Endometrial microvascular endothelial cells (primary cell): ENCODE measurements around the gene URGCP. TPM values are rescaled to one million over a fixed set of nuclear protein-coding genes. Genes with fewer than 3 reads are reported as not detected.

Source experiments
- in situ Hi-C: cut with HindIII; loops from 2 replicates; pipeline ENCODE4 v1.10.0; 2017; ENCODE audit warnings: low sequenced_read_pairs, low pct_unique_long_range_greater_than_20kb; ENCODE audit errors: inconsistent ontology term
- total RNA-seq: library from RNA; depleted of rRNA; stranded (reverse); fragments of >200 nt; gene quantifications from one replicate; pipeline ENCODE4 v1.2.3, GENCODE V29; 2015; ENCODE audit errors: inconsistent ontology term

Gene URGCP, protein sequence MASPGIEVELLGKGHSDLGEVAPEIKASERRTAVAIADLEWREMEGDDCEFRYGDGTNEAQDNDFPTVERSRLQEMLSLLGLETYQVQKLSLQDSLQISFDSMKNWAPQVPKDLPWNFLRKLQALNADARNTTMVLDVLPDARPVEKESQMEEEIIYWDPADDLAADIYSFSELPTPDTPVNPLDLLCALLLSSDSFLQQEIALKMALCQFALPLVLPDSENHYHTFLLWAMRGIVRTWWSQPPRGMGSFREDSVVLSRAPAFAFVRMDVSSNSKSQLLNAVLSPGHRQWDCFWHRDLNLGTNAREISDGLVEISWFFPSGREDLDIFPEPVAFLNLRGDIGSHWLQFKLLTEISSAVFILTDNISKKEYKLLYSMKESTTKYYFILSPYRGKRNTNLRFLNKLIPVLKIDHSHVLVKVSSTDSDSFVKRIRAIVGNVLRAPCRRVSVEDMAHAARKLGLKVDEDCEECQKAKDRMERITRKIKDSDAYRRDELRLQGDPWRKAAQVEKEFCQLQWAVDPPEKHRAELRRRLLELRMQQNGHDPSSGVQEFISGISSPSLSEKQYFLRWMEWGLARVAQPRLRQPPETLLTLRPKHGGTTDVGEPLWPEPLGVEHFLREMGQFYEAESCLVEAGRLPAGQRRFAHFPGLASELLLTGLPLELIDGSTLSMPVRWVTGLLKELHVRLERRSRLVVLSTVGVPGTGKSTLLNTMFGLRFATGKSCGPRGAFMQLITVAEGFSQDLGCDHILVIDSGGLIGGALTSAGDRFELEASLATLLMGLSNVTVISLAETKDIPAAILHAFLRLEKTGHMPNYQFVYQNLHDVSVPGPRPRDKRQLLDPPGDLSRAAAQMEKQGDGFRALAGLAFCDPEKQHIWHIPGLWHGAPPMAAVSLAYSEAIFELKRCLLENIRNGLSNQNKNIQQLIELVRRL
- total RNA-seq = 20.0 TPM

DNA sequence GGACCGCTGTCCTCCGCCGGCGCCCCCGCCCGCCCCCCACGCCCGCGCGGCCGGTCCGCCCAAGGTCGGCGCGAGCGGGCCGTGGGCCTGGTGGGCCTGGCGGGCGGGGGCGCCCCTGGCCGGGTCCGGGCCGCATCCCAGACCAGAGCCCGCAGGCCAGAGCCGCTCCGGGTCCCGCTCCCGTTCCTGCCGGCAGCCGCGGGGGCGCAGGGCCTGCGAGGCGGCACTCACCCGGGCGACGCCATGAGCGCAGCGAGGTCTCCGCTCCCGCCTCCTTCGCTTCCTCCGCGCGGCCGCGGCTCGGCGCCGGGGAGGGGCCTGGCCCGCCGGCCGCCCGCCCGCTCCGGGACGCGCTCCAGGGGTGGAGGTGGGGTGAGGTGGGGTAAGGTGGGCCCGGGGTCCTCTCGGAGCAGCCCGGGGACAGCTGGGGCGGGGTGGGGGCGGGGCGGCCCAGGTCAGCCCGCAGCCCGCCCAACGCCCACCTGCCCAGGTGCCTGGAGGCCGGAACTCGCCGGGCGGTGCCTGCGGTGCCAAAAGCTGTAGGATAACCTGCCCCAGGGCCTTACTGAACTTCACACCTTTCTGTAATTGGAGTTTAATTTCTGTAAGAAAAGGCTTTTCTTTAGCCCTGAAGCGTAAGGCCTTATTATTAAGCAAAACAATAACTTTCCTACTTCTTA, at the start of gene URGCP:
Gene URGCP, minus strand, starts transcription at position 266 of the 680 bp plus-strand sequence. Its CDS starts 21 bp downstream, at position 245.
- in situ Hi-C loops = no loop called here

DNA sequence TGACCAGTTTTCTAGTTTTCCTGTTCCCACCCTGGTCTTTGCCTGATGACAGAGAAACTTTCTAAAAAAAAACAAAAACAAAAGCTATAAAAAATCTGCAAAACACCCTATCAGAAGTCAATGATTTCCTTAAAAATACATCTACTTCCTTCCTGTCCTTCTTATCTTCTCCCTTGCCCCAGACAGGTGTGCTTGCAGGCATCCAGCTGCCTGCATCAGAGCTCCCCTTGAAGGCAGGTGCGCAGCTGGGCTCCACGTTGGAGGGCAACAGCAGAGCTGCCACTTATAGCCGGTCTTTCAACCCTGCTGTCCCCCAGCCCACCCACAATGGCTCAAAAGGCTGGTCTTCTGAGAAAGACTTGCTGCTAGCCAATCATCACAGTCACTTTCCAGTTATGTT, 49.6 kb upstream of the URGCP start:
- in situ Hi-C loops = no loop called here

DNA sequence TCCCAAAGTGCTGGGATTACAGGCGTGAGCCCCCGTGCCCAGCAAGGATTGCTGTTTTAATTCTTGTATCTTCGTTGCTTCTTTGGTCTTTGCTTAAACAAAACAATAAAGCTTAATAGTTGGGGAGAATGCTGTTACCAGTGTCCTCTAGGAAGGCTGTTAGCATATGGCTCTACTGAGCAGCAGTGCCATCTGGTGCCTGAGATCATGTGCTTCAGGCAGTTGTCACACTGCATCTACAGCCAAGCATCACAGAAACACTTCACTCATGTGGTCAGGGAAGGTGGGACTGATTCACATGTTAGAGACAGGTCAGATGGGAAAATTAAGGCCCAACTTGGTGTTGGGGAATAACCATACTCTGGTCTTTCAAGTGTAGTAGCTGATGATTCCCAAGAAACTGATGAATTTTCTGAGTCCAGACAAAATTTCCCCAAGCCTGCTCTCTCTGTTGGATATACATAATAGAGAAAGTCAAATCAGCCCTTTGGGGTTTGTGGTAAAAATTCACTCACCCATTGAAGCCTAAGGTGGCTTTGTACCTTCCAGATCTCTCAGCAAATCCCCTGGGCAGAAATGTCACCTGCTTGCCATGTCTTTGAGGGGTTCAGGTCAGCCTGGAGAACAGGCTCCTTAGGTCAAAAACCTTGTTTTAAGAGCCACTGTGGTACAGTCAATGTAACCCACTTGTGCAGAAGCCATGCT, 48.3 kb upstream of the URGCP start:
- in situ Hi-C loops = no loop called here

DNA sequence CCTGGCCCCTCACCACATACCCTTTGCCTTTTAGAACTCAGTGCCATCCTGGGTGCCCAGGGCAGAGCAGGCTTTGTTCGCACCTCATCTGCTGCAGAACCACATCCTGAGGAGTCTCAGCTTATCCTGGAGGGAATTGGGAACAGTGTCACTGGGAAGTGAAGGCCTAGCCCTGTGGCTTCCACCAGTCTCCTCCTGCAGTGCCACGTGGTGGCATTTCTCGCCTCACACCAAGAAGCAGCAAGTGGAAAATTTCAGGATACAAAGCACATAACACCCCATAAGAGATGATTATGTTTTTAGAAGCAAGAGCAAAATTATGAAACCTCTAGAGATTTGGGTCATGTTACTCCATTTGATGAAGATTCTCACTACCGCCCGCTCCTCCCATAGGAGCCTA, 46.7 kb upstream of the URGCP start:
- in situ Hi-C loops = no loop called here

DNA sequence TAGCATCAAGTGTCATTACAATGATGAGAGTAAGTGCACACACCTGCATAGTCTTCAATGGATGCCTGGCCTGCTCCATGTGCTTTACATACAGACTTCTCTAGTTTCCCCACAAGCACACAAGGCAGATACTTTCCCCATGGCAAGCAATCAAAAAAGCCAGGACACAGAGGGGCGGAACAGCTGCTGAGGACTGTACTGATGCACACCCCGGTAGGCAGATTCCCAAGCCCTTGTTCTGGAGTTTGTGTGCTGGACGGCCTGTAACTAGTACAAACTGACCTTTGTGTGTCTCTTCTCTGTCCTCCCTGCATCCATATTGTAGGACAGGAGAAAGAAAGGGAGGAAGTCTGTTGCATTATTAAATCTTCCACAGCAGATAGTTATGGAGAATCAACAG, 45.6 kb upstream of the URGCP start:
- in situ Hi-C loops = no loop called here

DNA sequence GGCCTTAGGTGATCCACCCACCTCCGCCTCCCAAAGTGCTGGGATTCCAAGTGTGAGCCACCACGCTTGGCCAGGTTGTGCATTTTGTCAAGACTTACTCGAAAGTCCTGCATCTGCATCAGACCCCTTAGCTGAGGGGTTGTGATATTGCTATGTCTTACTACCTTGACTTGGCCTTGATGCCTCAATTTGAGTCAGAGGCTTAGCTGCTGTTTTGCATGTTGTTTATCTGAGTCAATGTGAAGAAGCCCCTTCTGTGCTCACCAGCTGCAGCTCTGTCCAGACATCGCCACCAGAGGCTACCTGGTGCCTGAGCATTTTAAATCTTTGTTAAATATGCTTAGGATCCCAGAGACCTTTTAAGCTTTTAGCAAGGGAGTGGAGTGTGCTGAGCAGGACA, 37.9 kb upstream of the URGCP start:
- in situ Hi-C loops = no loop called here

DNA sequence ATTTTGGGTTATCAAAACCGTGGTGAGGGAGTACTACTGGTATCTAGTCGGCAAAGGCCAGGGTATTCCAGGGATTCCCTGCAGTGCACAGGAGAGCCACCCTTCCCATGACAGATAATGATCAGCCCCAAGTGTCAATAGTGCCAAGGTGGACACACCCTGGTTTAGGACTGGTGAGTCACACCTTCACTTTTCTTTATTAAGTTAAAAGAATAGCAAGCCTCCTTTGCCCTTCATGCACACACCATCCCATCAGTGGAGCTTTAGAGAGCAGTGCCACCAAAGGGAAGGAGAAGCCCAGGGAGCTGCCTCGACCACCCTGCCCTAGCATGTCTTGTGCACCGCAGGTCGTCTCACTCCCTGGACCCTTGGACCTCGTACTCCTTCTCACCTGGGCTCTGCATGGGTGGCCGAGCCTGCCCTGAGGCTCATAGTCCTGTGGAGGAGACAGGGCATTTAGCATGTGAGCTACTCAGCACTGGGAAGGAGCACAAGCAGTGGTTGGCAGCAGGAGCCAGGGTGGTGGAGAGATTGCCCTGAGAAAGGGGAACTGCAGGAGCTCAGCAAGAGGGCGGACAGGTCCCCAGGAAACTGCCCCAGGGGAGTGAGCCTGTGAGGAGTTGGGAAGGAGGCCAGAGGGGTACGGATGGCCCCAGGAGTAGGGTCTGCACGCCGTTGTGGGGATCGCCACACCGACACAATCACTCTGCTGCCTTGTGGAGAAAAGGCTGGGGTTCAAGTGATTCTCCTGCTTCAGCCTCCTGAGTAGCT, 37.2 kb upstream of the URGCP start:
- in situ Hi-C loops = no loop called here

DNA sequence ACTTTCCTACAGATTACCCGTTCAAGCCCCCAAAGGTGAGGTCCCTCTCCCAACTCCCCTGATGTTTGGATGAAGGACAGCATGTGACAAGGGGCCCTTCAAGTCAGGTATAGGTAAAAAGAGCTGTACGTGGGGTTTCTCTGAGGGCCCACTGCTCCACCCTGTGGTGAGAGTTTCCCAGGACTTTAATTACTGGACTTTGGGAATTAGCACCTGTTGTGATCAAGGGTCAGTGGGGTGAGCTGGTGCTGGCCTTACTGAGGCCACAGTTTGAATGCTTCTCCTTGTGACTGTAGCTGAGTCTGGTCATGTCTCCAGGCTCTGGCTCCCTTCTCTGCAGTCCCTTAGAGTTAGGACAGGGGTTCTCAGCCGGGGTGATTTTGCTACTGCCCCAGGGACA, 36.6 kb upstream of the URGCP start:
- in situ Hi-C loops = no loop called here

DNA sequence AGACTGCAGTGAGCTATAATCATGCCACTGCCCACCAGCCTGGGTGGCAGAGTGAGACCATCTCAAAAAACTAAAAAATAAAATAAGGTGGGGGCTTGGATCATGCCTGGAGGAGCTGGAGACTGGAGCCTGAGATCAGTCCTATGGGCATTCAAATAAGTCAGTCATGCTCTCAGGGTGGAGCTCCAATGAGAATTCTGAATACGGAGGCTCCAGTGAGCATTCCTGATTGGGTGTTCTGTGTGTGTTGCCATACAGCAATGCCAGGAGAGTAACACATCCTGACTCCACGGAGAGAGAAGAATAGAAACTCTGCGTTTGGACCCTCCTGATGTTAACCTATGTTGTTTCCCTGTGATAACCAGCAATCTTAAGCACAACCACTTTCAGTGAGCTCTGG, 35.9 kb upstream of the URGCP start:
- in situ Hi-C loops = no loop called here

DNA sequence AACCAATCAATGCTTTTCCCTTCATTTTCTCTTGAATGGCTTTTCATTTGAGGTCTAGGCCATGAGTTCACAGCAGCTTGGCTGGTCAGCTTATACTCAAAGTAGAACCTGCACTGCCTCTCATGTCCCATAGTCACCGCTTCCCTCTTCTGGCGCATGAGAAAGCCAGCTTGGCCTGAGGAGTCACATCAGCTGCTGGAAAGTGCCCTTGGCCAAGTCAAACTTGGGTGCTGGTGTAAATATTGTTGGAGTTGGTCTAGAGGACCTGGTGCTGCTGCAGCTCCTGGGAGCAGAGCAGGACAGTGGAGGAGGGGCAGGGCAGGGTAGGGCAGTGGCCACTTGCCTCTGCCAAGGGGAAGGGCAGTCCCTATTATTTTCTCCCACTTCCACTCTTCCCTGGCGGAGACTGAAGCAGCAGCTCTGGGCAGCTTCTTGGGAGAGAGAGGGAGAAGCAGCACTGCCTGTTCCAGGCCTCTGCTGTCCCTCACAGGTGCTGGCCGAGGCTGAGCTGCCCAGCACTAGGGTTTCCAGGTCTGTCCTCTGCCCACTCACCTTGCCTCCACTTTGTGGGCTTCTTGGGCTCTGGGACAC, 32.6 kb upstream of the URGCP start:
- in situ Hi-C loops = no loop called here

DNA sequence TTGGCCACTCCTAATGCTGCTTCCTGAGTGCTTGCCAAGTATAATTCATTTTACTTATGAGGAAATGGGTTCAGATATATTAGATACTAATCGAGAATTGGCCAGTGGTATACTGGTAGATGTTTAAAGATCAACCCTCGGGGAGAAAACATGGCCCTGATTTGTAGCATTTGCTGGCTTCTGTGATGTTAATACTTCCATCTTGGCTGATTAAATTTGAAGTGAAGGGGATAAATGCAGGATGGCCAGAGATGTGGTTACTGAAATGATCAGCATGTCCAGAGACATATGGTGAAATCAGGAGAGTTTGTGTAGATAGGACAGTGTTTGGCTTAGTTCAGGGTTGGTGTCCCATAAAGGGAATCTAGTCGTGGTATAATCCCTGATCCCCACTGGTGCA, 31.0 kb upstream of the URGCP start:
- in situ Hi-C loops = no loop called here

DNA sequence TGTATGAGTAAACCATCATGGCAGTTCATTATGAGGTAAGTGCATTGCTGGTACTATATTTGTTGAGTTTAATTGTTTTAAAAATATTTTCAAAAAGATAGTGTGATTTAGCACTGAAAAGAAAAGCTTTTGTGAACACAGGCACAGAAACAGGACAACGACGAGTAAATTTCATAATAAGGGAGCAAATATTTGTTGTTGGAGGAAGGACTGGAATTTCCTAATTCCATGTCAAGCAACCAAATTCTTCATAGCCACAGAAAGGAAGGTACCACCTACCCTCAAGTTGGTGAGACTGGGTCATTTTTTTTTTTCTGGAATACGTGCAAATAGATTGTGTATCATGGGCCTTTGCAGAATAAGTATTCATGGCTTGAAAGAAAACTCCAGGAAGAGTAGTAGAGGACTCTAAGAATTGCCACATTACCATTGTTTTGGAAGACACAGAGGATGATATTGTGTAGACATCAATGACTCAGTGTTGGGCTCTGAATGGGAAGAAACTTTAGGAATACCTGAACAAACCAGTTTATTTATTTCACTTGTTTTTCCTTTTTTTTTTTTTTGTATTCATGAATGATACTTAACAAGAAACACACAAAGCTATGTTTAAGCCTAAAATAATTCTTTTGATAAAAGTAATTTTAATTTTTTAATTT, 27.6 kb upstream of the URGCP start:
- in situ Hi-C loops = no loop called here

DNA sequence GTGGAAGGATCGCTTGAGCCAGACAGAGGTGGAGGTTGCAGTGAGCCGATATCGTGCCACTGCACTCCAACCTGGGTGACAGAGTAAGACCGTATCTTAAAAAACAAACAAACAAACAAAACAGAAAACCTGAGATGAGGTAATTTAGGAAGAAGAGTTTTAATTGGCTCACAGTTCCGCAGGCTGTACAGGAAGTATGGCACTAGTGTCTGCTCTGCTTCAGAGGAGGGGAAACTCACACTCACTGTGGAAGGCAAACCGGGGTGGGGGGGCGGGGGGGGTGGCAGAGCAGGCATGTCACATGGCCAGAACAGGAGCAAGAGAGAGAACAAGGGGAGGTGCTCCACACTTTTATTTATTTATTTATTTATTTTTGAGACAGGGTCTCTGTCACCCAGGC, 24.9 kb upstream of the URGCP start:
- in situ Hi-C loops = no loop called here

DNA sequence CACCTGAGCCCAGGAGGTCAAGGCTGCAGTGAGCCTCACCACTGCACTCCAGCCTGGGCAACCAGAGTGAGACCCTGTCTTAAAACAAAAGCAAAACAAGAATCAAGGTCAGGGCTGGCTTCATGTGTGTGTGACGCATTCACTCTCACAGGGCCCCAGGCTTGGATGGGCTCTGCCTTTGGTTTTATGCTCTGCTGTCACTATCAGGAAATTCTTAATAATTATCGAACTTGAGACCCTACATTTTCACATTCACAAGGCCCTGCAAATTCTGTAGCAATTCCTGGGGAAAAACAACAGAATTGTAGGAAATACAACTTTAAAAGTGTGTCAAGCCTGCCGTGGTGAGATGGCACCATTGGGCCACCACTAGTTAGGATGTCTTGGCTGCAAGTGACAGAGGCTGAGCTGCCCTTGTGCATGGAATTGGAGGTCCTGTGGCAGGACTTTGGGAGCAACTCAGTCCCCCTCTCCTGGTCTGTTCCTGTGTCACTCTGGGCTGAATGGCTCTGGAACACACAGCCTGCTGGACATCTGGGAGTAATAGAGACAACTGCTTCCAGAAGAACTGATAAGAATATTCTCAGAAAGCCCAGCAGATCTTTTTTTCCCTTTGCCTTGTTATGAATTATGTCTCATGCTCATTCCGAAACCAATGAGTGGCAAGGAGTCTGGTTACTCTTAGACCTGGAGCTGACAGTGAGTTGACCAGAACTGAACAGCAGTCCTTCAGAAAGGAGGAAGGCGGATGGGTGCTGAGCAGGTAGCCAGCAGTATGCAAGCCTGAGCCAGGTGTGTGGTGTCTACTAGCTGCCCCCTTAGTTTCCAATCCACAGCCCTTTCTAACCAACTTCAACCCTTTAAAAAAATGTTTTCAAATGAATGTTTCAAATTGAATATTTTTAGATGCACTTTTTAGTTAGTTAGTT, 23.4 kb upstream of the URGCP start:
- in situ Hi-C loops = no loop called here

DNA sequence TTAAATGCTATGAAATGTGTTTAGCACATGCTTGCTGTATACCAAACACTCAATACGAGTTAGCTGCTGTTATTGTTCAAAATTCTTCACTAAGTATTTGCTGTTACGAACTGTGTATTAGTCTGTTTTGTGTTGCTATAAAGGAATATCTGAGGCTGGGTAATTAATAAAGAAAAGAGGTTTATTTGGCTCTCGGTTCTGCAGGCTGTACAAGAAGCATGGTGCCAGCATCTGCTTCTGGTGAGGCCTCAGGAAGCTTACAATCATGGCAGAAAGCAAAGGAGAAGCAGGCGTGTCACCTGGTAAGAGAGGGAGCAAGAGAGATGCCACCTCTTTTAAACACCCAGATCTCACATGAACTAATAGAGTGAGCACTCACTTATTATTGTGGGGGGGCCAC, 21.4 kb upstream of the URGCP start:
- in situ Hi-C loops = no loop called here

DNA sequence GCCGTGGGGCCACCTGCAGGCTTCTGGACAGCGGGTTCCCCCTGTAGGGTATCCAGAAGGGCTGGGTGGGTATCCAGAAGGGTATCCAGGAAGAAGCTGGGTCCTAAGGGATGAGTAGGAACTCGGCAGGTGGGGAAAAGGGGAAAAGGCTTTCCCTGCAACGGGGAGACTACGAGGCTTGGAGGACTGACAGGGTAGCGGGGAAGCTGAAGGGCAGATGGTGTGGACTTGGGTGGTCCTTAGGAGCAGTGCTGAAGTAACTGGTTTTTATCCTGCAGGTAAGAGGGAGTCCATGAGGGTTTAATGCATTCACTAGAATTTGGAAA, 20.4 kb upstream of the URGCP start:
- in situ Hi-C loops = no loop called here
